Uterus (tissue), 4 donors: ENCODE measurements around the gene FBRSL1. TPM values are rescaled to one million over a fixed set of nuclear protein-coding genes. Genes with fewer than 3 reads are reported as not detected.

Experiments used
- DNase-seq, 2 donors: peaks; one replicate each; pipeline ENCODE4 v3.0.0-alpha.2; 2019 to 2020
- H3K27ac ChIP-seq, 2 donors: fragments of 200-600 bp; sonication (generic); 1 replicate in 1 of 2; 2 replicates in 1 of 2; pipeline ENCODE4 v1.5.1; 2016 to 2018
- H3K27me3 ChIP-seq, 2 donors: fragments of 200-600 bp; sonication (generic); one replicate each; pipeline ENCODE4 v1.5.1; 2018 to 2019; ENCODE audit warnings: control low read depth in 1 of 2
- H3K36me3 ChIP-seq, 2 donors: fragments of 200-600 bp; sonication (generic); one replicate each; pipeline ENCODE4 v1.5.1; 2019; ENCODE audit warnings: control low read depth in 1 of 2
- H3K4me1 ChIP-seq, 2 donors: fragments of 200-600 bp; sonication (generic); one replicate each; pipeline ENCODE4 v1.5.1; 2018 to 2019; ENCODE audit warnings: control low read depth in 1 of 2
- H3K4me3 ChIP-seq, 2 donors: fragments of 200-600 bp; sonication (generic); 1 replicate in 1 of 2; 2 replicates in 1 of 2; pipeline ENCODE4 v1.5.1; 2018 to 2019; ENCODE audit warnings: mild to moderate bottlenecking in 1 of 2
- H3K9me3 ChIP-seq, 2 donors: fragments of 200-600 bp; sonication (generic); one replicate each; pipeline ENCODE4 v1.5.1; 2019; ENCODE audit warnings: control low read depth in 1 of 2
- POLR2A ChIP-seq, 2 donors: fragments of 450-650 bp; IDR thresholded peaks; one replicate each; pipeline ENCODE4 v1.6.1; 2016; ENCODE audit warnings: antibody characterized with exemption in 2 of 2, mild to moderate bottlenecking in 1 of 2, moderate library complexity in 1 of 2
- intact Hi-C: fragments of 100-400 bp; cut with DNase I; formaldehyde crosslinking; loops from one replicate; pipeline ENCODE4 v1.15.1; 2023; ENCODE audit warnings: low total_unique reads
- total RNA-seq, 4 donors: library from RNA; depleted of rRNA in 3 of 4; stranded (reverse); fragments of >200 nt in 3 of 4; gene quantifications; one replicate each; pipeline versions ENCODE4 v1.1.0 to v1.2.4, GENCODE V29; 2014 to 2023
- TF ChIP-seq, protein P1 (sequence below), 4 experiments: fragments of 200-600 bp in 2 of 4; fragments of 450-650 bp in 2 of 4; sonication (generic) in 2 of 4; IDR thresholded peaks; one replicate each; pipeline ENCODE4 v1.5.1; 2016 to 2019; ENCODE audit warnings: antibody characterized with exemption in 4 of 4, mild to moderate bottlenecking in 2 of 4, moderate library complexity in 1 of 4
- donor health status: DM: yes; HTN: yes; CAD: no.

Gene FBRSL1
- total RNA-seq, 4 donors from 2014 or later = 2.9 to 59.1 (median 31.8) TPM

DNA sequence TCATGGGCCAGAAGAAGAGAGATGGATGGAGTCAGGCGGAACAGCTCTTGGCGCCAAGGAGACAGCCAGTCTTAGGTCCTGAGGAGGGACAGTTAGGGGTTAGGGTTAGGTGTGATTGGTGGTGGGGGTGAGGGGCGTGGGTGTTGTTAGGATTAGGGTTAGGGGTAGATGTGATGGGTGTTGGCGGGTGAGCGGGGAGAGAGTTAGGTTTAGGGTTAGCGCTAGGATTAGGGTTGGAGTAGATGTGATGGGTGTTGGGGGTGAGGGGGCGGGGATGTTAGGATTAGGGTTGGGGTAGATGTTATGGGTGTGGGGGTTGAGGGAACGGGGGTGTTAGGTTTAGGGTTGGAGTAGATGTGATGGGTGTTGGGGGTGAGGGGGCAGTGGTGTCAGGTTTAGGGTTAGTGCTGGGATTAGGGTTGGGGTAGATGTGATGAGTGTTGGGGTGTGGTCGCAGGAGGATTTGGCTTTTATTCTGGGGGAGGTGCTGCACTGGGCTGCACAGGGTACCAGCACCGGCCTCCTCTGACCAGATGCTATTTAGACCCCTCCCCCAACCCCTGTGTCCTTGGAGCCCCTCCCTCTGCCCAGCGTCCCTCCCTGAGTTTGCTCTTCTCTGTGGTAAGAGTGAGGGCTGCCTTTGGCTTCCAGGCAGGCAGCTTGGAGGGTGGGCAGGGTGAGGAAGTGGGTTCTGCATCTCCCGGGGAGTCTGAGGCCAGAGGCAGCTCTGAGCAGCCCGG, 35.6 kb upstream of the FBRSL1 start:
- intact Hi-C loops = no loop called here
- TF ChIP-seq, protein P1, sequence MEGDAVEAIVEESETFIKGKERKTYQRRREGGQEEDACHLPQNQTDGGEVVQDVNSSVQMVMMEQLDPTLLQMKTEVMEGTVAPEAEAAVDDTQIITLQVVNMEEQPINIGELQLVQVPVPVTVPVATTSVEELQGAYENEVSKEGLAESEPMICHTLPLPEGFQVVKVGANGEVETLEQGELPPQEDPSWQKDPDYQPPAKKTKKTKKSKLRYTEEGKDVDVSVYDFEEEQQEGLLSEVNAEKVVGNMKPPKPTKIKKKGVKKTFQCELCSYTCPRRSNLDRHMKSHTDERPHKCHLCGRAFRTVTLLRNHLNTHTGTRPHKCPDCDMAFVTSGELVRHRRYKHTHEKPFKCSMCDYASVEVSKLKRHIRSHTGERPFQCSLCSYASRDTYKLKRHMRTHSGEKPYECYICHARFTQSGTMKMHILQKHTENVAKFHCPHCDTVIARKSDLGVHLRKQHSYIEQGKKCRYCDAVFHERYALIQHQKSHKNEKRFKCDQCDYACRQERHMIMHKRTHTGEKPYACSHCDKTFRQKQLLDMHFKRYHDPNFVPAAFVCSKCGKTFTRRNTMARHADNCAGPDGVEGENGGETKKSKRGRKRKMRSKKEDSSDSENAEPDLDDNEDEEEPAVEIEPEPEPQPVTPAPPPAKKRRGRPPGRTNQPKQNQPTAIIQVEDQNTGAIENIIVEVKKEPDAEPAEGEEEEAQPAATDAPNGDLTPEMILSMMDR (IDR thresholded peaks at IDR 0.05) = no peak
- TF ChIP-seq POLR2A (IDR thresholded peaks at IDR 0.05) = no peak

DNA sequence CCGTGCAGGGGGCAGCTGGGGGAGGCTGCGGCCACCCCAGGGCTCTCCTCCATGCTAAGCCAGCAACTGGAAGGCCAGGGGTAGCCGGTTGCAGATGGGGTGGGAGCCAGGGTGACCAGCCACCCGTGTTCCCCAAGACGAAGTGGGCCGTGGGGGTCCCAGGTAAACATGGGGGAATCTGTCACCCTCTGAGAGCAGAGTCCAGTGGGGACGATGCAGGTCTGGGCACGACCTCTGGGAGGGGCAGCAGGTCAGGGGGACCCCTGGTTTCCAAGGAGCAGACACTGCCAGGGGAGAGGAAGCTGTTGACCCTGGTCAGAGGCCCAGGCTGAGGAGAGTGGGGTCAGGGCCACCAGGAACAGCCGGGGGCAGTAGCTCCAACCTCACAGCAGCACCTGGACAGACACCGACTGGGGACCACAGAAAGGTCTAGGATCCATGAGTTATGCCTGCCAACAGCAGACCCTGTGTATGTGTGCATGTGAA, 35.0 kb upstream of the FBRSL1 start:
- Histone ChIP-seq H3K4me3 (no peak overlapping the region), H3K36me3 (no peaks in the 10 kb centered on the region), H3K9me3 (no peaks in the 10 kb centered on the region), H3K4me1 (no peaks in the 10 kb centered on the region), H3K27me3 (peaks cover 0 to 6% of the 10 kb centered on the region in 2 donors), H3K27ac (no peak overlapping the region)
- intact Hi-C loops = no loop called here
- DNase-seq = no peak
- TF ChIP-seq, protein P1 (IDR thresholded peaks at IDR 0.05) = no peak
- TF ChIP-seq POLR2A (IDR thresholded peaks at IDR 0.05) = no peak

More for the DNA sequence above, 35.6 kb upstream of the FBRSL1 start:
- no peak overlapping the region for H3K4me3 ChIP-seq
- peaks cover 0 to 6% of the 10 kb centered on the region in 2 donors for H3K27me3 ChIP-seq
- DNase-seq = no peak
- no peaks in the 10 kb centered on the region for H3K9me3 ChIP-seq
- H3K36me3 ChIP-seq = no peaks in the 10 kb centered on the region
- no peak overlapping the region for H3K27ac ChIP-seq
- H3K4me1 ChIP-seq = no peaks in the 10 kb centered on the region

DNA sequence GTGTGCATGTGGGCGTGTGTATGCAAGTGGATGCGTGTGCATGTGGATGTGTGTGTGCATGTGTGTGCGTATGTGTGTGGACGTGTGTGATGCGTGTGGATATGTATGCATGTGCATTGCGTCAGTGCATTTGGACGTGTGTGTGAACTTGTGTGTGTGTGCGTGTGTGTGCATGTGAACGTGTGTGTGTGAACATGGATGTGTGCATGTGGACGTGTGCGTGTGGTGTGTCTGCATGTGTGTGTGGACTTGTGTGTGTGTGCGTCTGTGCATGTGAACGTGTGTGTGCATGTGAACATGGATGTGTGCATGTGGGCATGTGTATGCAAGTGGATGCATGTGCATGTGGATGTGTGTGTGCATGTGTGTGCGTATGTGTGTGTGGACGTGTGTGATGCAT, 34.4 kb upstream of the FBRSL1 start:
- intact Hi-C loops = no loop called here
- no peak for DNase-seq
- TF ChIP-seq POLR2A (IDR thresholded peaks at IDR 0.05) = no peak
- TF ChIP-seq, protein P1 (IDR thresholded peaks at IDR 0.05) = no peak
- Histone ChIP-seq H3K4me3 (no peak overlapping the region), H3K9me3 (no peaks in the 10 kb centered on the region), H3K4me1 (no peaks in the 10 kb centered on the region), H3K27ac (no peak overlapping the region), H3K36me3 (no peaks in the 10 kb centered on the region), H3K27me3 (peaks cover 0 to 5% of the 10 kb centered on the region in 2 donors)

DNA sequence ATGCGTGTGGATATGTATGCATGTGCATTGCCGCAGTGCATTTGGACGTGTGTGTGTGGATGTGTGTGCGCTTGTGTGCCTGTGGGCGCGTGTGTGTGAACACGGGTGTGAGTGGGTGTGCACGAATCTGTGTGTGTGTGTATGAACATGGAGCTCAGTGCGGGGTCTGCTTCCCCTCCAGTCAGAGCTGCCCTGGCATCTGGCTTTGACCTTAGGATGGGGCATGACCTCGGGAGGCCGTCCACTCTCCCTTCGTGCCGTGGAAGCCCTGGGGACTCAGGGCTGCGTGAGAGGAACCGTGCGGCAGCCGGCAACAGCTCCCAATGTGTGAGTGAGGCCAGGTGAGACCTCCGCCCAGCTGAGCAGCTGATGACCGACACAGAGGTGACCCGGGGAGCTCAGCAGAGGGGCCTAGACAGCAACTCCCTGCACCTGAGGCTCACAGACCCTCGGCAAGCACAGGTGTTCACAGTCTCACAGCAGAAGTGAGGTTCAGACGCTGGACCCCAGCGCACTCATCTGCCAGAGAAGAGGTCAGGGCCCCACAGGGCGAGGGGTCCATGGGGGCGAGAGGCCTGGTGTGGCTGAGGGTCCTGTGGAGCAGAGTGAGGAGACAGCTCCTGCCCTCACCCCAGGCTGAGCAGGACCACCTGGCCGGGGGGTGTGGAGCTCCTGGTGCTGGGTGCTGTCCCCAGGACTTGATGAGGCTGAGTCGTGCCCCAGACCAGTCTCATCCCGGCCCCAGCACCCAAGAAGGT, 33.6 kb upstream of the FBRSL1 start:
- intact Hi-C loops = no loop called here
- Histone ChIP-seq H3K36me3 (no peaks in the 10 kb centered on the region), H3K4me3 (no peak overlapping the region), H3K27ac (no peak overlapping the region), H3K9me3 (no peaks in the 10 kb centered on the region), H3K4me1 (no peaks in the 10 kb centered on the region), H3K27me3 (no peaks in the 10 kb centered on the region)
- no peak for DNase-seq
- TF ChIP-seq, protein P1 (IDR thresholded peaks at IDR 0.05) = no peak
- no peak for TF ChIP-seq POLR2A (IDR thresholded peaks at IDR 0.05)

DNA sequence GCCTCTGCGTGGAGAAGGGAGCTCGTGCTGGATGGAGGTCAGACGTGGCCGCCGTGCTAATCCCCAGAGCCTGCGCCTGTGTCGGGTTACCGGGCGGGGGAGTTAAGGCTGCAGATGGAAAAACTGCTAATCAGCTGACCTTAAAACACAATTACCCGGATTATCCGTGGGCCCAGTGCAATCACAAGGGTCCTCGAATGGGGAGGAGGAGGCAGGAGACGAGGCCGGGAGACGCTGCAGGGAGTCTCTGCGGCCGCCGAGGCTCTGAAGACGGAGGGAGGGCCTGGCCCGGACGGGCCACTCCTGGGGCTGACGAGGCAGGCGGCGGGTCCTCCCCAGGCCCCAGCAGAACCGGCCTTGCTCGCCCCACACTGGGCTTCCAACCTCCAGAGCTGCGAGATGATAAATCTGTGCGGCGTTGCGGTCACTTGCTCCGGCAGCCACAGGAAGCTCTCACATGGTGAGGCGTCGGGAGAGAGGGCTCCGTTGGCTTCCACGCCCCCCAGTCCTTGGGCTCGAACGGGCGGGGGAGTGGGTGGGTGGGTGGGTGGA, 32.9 kb upstream of the FBRSL1 start:
- TF ChIP-seq, protein P1 (IDR thresholded peaks at IDR 0.05) = no peak
- no peak for TF ChIP-seq POLR2A (IDR thresholded peaks at IDR 0.05)
- intact Hi-C loops = no loop called here
- Histone ChIP-seq H3K27ac (no peak overlapping the region), H3K27me3 (no peaks in the 10 kb centered on the region), H3K4me1 (no peaks in the 10 kb centered on the region), H3K4me3 (no peak overlapping the region), H3K36me3 (no peaks in the 10 kb centered on the region), H3K9me3 (no peaks in the 10 kb centered on the region)
- DNase-seq = no peak
